Mesenchymal stem cell (in vitro differentiated cells and primary cell): ENCODE data around the gene TMEM134. TPM values are rescaled to one million over a fixed set of nuclear protein-coding genes. Genes with fewer than 3 reads are reported as not detected.

Source experiments
- DNase-seq: peaks from one replicate; pipeline ENCODE4 v3.0.0-alpha.2; 2013
- H2AFZ ChIP-seq: one replicate; pipeline ENCODE4 v1.6.1; 2013; ENCODE audit warnings: low read depth, mild to moderate bottlenecking, control low read depth, inconsistent platforms, low read length, moderate library complexity
- H2AK5ac ChIP-seq: 2 replicates; pipeline ENCODE4 v1.6.1; 2013; ENCODE audit warnings: low read length, moderate library complexity, mild to moderate bottlenecking, inconsistent platforms; ENCODE audit not compliant: severe bottlenecking
- H2BK120ac ChIP-seq: one replicate; pipeline ENCODE4 v1.6.1; 2013; ENCODE audit warnings: low read depth, mild to moderate bottlenecking, inconsistent platforms, low read length, moderate library complexity
- H2BK12ac ChIP-seq, 2 experiments: one replicate each; pipeline ENCODE4 v1.6.1; 2013; ENCODE audit warnings: inconsistent platforms in 2 of 2, low read length in 2 of 2, mild to moderate bottlenecking in 2 of 2, moderate library complexity in 2 of 2, control low read depth in 1 of 2
- H2BK15ac ChIP-seq: one replicate; pipeline ENCODE4 v1.6.1; 2013; ENCODE audit warnings: mild to moderate bottlenecking, low read depth, inconsistent platforms; ENCODE audit not compliant: poor library complexity, severe bottlenecking
- H2BK5ac ChIP-seq: 2 replicates; pipeline ENCODE4 v1.6.1; 2013; ENCODE audit warnings: low read depth, mild to moderate bottlenecking, low read length, control low read depth, inconsistent platforms; ENCODE audit not compliant: poor library complexity, severe bottlenecking
- H3K14ac ChIP-seq, 2 experiments: one replicate each; pipeline ENCODE4 v1.6.1; 2013; ENCODE audit warnings: inconsistent platforms in 2 of 2, low read length in 2 of 2, control low read depth in 1 of 2, mild to moderate bottlenecking in 1 of 2, moderate library complexity in 1 of 2
- H3K18ac ChIP-seq, 2 experiments: one replicate each; pipeline ENCODE4 v1.6.1; 2013; ENCODE audit warnings: inconsistent platforms in 2 of 2, low read length in 2 of 2, control low read depth in 1 of 2, low read depth in 1 of 2, mild to moderate bottlenecking in 1 of 2
- H3K23ac ChIP-seq, 2 experiments: one replicate each; pipeline ENCODE4 v1.6.1; 2013; ENCODE audit warnings: inconsistent platforms in 2 of 2, low read length in 2 of 2, mild to moderate bottlenecking in 2 of 2, moderate library complexity in 2 of 2, control low read depth in 1 of 2
- H3K27ac ChIP-seq: 2 replicates; pipeline ENCODE4 v1.5.1; 2013; ENCODE audit warnings: mild to moderate bottlenecking, moderate library complexity, low read length, control low read depth, inconsistent platforms; ENCODE audit not compliant: poor library complexity, severe bottlenecking
- H3K27me3 ChIP-seq, 2 experiments: 2 replicates each; pipeline versions ENCODE4 v1.6.1 to v1.7.0; 2013; ENCODE audit warnings: low read length in 2 of 2, mild to moderate bottlenecking in 2 of 2, moderate library complexity in 2 of 2, control low read depth in 1 of 2, inconsistent platforms in 1 of 2; ENCODE audit not compliant: control insufficient read depth in 1 of 2, insufficient read depth in 1 of 2
- H3K36me3 ChIP-seq, 2 experiments: 2 replicates each; pipeline versions ENCODE4 v1.6.1 to v1.7.0; 2013; ENCODE audit warnings: low read length in 2 of 2, control low read depth in 1 of 2, inconsistent platforms in 1 of 2, low read depth in 1 of 2, mild to moderate bottlenecking in 1 of 2; ENCODE audit not compliant: insufficient read depth in 2 of 2, control insufficient read depth in 1 of 2
- H3K4ac ChIP-seq, 2 experiments: one replicate each; pipeline ENCODE4 v1.6.1; 2013; ENCODE audit warnings: inconsistent platforms in 2 of 2, low read length in 2 of 2, mild to moderate bottlenecking in 2 of 2, moderate library complexity in 2 of 2, control low read depth in 1 of 2, low read depth in 1 of 2
- H3K4me1 ChIP-seq: 2 replicates; pipeline ENCODE4 v1.6.1; 2013; ENCODE audit warnings: low read depth, low read length, control low read depth; ENCODE audit not compliant: control insufficient read depth, insufficient read depth
- H3K4me2 ChIP-seq: 2 replicates; pipeline ENCODE4 v1.6.1; 2013; ENCODE audit warnings: low read length, mild to moderate bottlenecking, inconsistent platforms; ENCODE audit not compliant: poor library complexity, severe bottlenecking
- H3K4me3 ChIP-seq, 2 experiments: 2 replicates each; pipeline versions ENCODE4 v1.5.1 to v1.7.0; 2013; ENCODE audit warnings: low read length in 2 of 2, mild to moderate bottlenecking in 2 of 2, control low read depth in 1 of 2, low read depth in 1 of 2; ENCODE audit not compliant: insufficient read depth in 1 of 2
- H3K79me1 ChIP-seq: replicated peaks from 2 replicates; pipeline ENCODE4 v1.6.1; 2013; ENCODE audit warnings: mild to moderate bottlenecking, control low read depth, low read length, inconsistent platforms; ENCODE audit not compliant: poor library complexity, severe bottlenecking
- H3K9ac ChIP-seq: 2 replicates; pipeline ENCODE4 v1.7.0; 2013; ENCODE audit warnings: mild to moderate bottlenecking, low read length, moderate library complexity
- H3K9me3 ChIP-seq: 2 replicates; pipeline ENCODE4 v1.7.0; 2013; ENCODE audit warnings: mild to moderate bottlenecking, low read length; ENCODE audit not compliant: control insufficient read depth
- H4K8ac ChIP-seq: one replicate; pipeline ENCODE4 v1.6.1; 2013; ENCODE audit warnings: inconsistent platforms, mild to moderate bottlenecking, low read length, moderate library complexity
- H4K91ac ChIP-seq: one replicate; pipeline ENCODE4 v1.6.1; 2013; ENCODE audit warnings: mild to moderate bottlenecking, low read length, inconsistent platforms
- WGBS: methylation state at CpG from one replicate; pipeline ENCODE4 v1.1.7; 2013; ENCODE audit warnings: mixed read lengths; 5-methylcytosine and 5-hydroxymethylcytosine counted together
- polyA plus RNA-seq, 2 experiments: library from polyadenylated mRNA; stranded (reverse); fragments of 200-250 nt; gene quantifications; one replicate each; pipeline ENCODE4 v1.2.3, GENCODE V29; 2013

The TMEM134 gene, protein sequence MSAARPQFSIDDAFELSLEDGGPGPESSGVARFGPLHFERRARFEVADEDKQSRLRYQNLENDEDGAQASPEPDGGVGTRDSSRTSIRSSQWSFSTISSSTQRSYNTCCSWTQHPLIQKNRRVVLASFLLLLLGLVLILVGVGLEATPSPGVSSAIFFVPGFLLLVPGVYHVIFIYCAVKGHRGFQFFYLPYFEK
- 32.7 TPM for polyA plus RNA-seq (2013, experiment 1 of 2)
- polyA plus RNA-seq (2013, experiment 2 of 2), result 29.2 TPM

DNA sequence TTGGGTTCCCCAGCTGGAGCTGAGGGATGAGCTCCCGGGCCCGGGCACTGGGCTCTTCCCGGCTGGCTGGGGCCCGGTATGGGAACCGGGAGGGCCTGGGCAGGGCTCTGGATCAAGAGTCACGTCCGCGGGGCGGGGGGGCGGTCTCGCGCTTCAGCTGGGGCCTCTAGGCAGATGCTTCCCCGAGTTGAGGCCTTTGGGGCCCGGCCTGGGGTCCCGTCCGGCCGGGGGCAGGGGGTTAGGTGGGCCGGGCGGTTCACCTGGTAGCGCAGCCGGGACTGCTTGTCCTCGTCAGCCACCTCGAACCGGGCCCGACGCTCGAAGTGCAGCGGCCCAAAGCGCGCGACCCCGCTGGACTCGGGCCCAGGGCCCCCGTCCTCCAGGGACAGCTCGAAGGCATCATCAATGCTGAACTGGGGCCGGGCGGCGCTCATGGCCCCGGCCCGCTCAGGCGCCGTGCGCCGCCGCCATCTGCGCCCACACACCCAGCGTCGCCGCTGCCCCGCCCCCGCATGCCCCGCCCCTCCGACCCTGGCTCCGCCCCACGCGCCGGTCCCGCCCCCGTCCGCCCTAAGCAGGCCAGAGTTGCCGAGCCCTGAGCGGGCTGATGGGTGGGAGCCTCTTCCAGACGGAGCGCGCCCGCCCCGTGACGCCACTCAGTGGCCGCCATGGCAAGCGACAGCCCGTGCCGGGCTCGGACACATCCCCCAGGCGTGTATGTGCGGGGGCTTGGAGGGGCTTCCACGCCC, at the start of gene TMEM134:
Gene TMEM134 (minus strand): TSS at position 493 of the 749 bp plus-strand sequence. CDS start 59 bp downstream, at position 434.
- Histone ChIP-seq H4K91ac (peak within 1 kb of the TSS; percentile 89), H3K23ac (peak within 1 kb of the TSS in 1 of 2 experiments; percentile 95), H3K4me3 (peak within 1 kb of the TSS; percentile 88), H3K4ac (peak within 1 kb of the TSS; percentile 26 to 90), H3K14ac (peak within 1 kb of the TSS in 1 of 2 experiments; percentile 97), H3K36me3 (peaks cover 13 to 15% of the 10 kb centered on the region in 2 experiments), H3K27ac (peak within 1 kb of the TSS; percentile 61), H4K8ac (peak within 1 kb of the TSS; percentile 98), H2BK15ac (peak within 1 kb of the TSS; percentile 97), H2AFZ (peak within 1 kb of the TSS; percentile 66), H2BK12ac (peak within 1 kb of the TSS in 1 of 2 experiments; percentile 29), H3K9me3 (no peaks in the 10 kb centered on the region), H2AK5ac (peak within 1 kb of the TSS; percentile 18), H3K79me1 (peaks cover 17% of the 10 kb centered on the region), H3K4me1 (peaks cover 29% of the 10 kb centered on the region), H3K4me2 (peak within 1 kb of the TSS; percentile 86), H3K9ac (peak within 1 kb of the TSS; percentile 94), H3K27me3 (no peaks in the 10 kb centered on the region), H2BK5ac (peak within 1 kb of the TSS; percentile 77), H3K18ac (peak within 1 kb of the TSS; percentile 81 to 89), H2BK120ac (no peak within 1 kb of the TSS)
- under 1% methylated on average over 76 of the region's 76 CpGs for WGBS
- DNase-seq, result peak; percentile 92

DNA sequence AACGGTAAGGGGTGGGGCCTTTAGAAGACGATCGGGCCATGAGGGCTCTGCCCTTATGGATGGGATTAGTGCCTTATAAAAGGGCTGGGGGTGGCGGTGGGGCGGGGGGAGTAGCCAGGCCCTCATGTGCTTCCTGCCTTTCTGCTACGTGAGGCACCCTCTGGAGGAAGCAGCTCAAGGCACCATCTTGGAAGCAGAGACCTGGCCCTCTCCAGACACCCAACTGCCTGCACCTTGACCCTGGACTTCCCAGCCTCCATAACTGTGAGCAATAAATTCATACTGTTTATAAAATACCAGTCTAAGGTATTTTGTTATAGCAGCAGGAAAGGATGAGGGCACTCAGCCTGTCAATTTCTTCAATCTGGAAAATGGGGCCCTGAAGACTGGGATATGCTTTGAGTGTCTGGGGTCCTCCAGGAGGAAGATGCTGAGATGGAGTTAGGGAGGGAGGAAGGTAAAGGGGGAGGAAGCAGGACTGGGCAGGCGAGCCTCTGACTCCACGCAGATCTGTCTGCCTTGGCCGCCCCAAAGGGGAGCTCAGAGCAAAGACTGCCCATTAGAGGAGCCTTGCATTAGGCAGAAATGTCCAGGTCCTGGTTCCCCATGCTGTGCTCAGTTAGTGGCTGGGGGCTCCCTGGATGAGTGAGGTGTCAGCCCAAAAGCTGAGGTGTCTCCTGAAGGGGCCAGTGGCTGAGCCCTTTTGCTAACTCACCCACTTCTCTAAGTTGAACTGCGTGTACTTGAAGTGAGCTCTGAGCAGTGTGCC, 48.9 kb upstream of the TMEM134 start:
- no peak overlapping the region for H3K9ac ChIP-seq
- no peaks in the 10 kb centered on the region for H3K4me1 ChIP-seq
- H3K4me2 ChIP-seq, result no peak overlapping the region
- H2BK5ac ChIP-seq, result no peak overlapping the region
- no peak overlapping the region for H4K8ac ChIP-seq
- no peak overlapping the region for H3K27ac ChIP-seq
- no peak overlapping the region for H3K4me3 ChIP-seq
- no peak overlapping the region for H3K14ac ChIP-seq
- H2BK12ac ChIP-seq, result no peak overlapping the region
- no peak overlapping the region for H2BK15ac ChIP-seq
- no peak overlapping the region for H2BK120ac ChIP-seq
- no peak overlapping the region for H3K4ac ChIP-seq
- peaks cover 3 to 57% of the 10 kb centered on the region in 2 experiments for H3K27me3 ChIP-seq
- WGBS, result 82% methylated on average over 10 of the region's 10 CpGs
- H2AFZ ChIP-seq, result no peak overlapping the region
- no peaks in the 10 kb centered on the region for H3K79me1 ChIP-seq
- DNase-seq, result no peak
- H3K23ac ChIP-seq, result no peak overlapping the region
- H3K18ac ChIP-seq, result no peak overlapping the region
- no peak overlapping the region for H4K91ac ChIP-seq
- H3K36me3 ChIP-seq, result no peaks in the 10 kb centered on the region
- H2AK5ac ChIP-seq, result no peak overlapping the region
- H3K9me3 ChIP-seq, result no peaks in the 10 kb centered on the region

DNA sequence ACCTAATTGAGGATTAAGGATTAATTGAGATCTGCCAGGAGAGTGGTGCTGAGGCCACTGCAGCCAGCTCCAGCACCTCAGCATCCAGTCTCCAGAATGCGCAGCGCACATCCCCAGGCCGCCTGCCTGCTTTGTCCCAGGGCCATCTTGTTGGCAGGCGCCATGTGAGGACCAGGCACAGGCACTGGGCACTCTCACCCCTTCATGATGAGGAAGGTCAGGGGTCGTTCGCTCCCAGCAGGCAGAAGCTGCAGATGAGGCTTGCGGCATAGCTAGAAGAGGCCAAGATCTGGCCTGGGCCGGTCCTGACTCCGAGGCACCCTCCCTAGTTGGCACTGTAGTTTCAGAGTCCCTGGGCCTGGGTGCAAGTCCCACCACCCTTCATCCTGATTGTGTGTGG, 47.8 kb upstream of the TMEM134 start:
- Histone ChIP-seq H3K9ac (no peak overlapping the region), H3K14ac (no peak overlapping the region), H2BK12ac (no peak overlapping the region), H2BK120ac (no peak overlapping the region), H4K91ac (no peak overlapping the region), H3K4ac (no peak overlapping the region), H2BK5ac (no peak overlapping the region), H3K27ac (no peak overlapping the region), H3K4me1 (no peaks in the 10 kb centered on the region), H3K18ac (no peak overlapping the region), H3K27me3 (peaks cover 3 to 48% of the 10 kb centered on the region in 2 experiments), H2AK5ac (no peak overlapping the region), H2BK15ac (no peak overlapping the region), H3K36me3 (no peaks in the 10 kb centered on the region), H3K4me3 (no peak overlapping the region), H3K79me1 (no peaks in the 10 kb centered on the region), H3K9me3 (no peaks in the 10 kb centered on the region), H3K23ac (no peak overlapping the region), H3K4me2 (no peak overlapping the region), H4K8ac (no peak overlapping the region), H2AFZ (no peak overlapping the region)
- no peak for DNase-seq
- 92% methylated on average over 9 of the region's 9 CpGs for WGBS

DNA sequence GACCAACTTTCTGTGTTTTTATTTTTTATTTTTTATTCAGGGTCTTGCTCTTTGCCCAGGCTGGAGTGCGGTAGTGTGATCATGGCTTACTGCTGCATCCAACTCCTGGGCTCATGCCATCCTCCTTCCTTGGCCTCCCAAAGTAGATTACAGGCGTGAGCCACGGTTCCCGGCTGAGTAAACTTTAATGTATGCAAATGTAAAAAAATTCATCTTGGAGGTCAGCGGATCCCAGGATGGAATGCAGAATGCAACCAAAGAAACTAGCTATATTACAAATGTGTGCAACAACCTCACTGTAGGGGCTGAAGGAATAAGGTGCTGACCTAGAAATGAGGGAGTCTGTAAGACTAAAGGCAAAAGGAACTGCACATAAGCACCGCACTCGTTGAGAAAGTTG, 45.1 kb upstream of the TMEM134 start:
- WGBS, result 83% methylated on average over 6 of the region's 7 CpGs
- no peak overlapping the region for H3K4ac ChIP-seq
- no peak overlapping the region for H3K9ac ChIP-seq
- H2BK5ac ChIP-seq, result no peak overlapping the region
- no peak overlapping the region for H4K91ac ChIP-seq
- no peak overlapping the region for H2AK5ac ChIP-seq
- no peak overlapping the region for H3K18ac ChIP-seq
- H3K27ac ChIP-seq, result no peak overlapping the region
- H2AFZ ChIP-seq, result no peak overlapping the region
- no peak overlapping the region for H2BK120ac ChIP-seq
- H2BK12ac ChIP-seq, result no peak overlapping the region
- no peak overlapping the region for H2BK15ac ChIP-seq
- no peak overlapping the region for H3K4me3 ChIP-seq
- H3K23ac ChIP-seq, result no peak overlapping the region
- no peak overlapping the region for H3K4me2 ChIP-seq
- H4K8ac ChIP-seq, result no peak overlapping the region
- H3K27me3 ChIP-seq, result peaks cover 3 to 36% of the 10 kb centered on the region in 2 experiments
- H3K14ac ChIP-seq, result no peak overlapping the region
- H3K9me3 ChIP-seq, result no peaks in the 10 kb centered on the region
- no peaks in the 10 kb centered on the region for H3K4me1 ChIP-seq
- H3K79me1 ChIP-seq, result no peaks in the 10 kb centered on the region
- H3K36me3 ChIP-seq, result no peaks in the 10 kb centered on the region
- DNase-seq, result no peak
